Keratinocyte (primary cell): ENCODE data around the gene TEAD4. TPM values are rescaled to one million over a fixed set of nuclear protein-coding genes. Genes with fewer than 3 reads are reported as not detected.

ENCODE experiments used
- DNase-seq: peaks from one replicate; pipeline ENCODE4 v3.0.0-alpha.2; 2011; ENCODE audit warnings: low read depth, missing footprints, low spot score
- FAIRE-seq: peaks from 2 replicates; lab custom pipeline; 2011; peaks lifted over from hg19 to GRCh38; lab: Jason Lieb, UNC
- H2AFZ ChIP-seq: 2 replicates; pipeline ENCODE4 v1.6.0; 2012; ENCODE audit warnings: low read length, control low read depth, inconsistent platforms; ENCODE audit not compliant: control insufficient read depth
- H3K27ac ChIP-seq: 2 replicates; pipeline ENCODE4 v1.5.1; 2011; ENCODE audit warnings: low read length; ENCODE audit not compliant: control insufficient read depth, insufficient read depth
- H3K27me3 ChIP-seq: 3 replicates; pipeline ENCODE4 v1.6.0; 2011; ENCODE audit warnings: low read length; ENCODE audit not compliant: control insufficient read depth, insufficient read depth; ENCODE audit errors: extremely low read depth
- H3K36me3 ChIP-seq, 2 experiments: 2 replicates in 1 of 2; 3 replicates in 1 of 2; pipeline ENCODE4 v1.5.1; 2011; ENCODE audit warnings: low read length in 2 of 2, mild to moderate bottlenecking in 1 of 2; ENCODE audit not compliant: control insufficient read depth in 2 of 2, insufficient read depth in 2 of 2; ENCODE audit errors: extremely low read depth in 1 of 2
- H3K4me1 ChIP-seq: 3 replicates; pipeline ENCODE4 v1.5.1; 2011; ENCODE audit warnings: low read length; ENCODE audit not compliant: control insufficient read depth, insufficient read depth; ENCODE audit errors: extremely low read depth
- H3K4me2 ChIP-seq: 3 replicates; pipeline ENCODE4 v1.6.0; 2011; ENCODE audit warnings: low read depth, low read length; ENCODE audit not compliant: control insufficient read depth, insufficient read depth; ENCODE audit errors: extremely low read depth
- H3K4me3 ChIP-seq, 3 experiments: fragments of 200-600 bp in 1 of 3; sonication (generic) in 1 of 3; 2 replicates in 2 of 3; 3 replicates in 1 of 3; pipeline ENCODE4 v1.5.1; 2011 to 2016; ENCODE audit warnings: low read length in 3 of 3, mild to moderate bottlenecking in 3 of 3, control low read depth in 2 of 3, inconsistent platforms in 1 of 3, low read depth in 1 of 3, mixed read lengths in 1 of 3, mixed run types in 1 of 3, moderate library complexity in 1 of 3; ENCODE audit not compliant: control insufficient read depth in 2 of 3, insufficient read depth in 2 of 3; ENCODE audit errors: extremely low read depth in 1 of 3
- H3K79me2 ChIP-seq: 2 replicates; pipeline ENCODE4 v1.6.0; 2012; ENCODE audit warnings: low read length; ENCODE audit not compliant: control insufficient read depth, insufficient read depth
- H3K9ac ChIP-seq: 3 replicates; pipeline ENCODE4 v1.6.0; 2011; ENCODE audit warnings: low read length; ENCODE audit not compliant: control insufficient read depth, insufficient read depth; ENCODE audit errors: extremely low read depth
- H3K9me1 ChIP-seq: 3 replicates; pipeline ENCODE4 v1.6.0; 2011; ENCODE audit warnings: low read length; ENCODE audit not compliant: control insufficient read depth, insufficient read depth; ENCODE audit errors: extremely low read depth
- H3K9me3 ChIP-seq: 2 replicates; pipeline ENCODE4 v1.5.1; 2012; ENCODE audit warnings: low read depth, low read length; ENCODE audit not compliant: control insufficient read depth
- H4K20me1 ChIP-seq: 3 replicates; pipeline ENCODE4 v1.6.0; 2011; ENCODE audit warnings: low read length; ENCODE audit not compliant: control insufficient read depth, insufficient read depth; ENCODE audit errors: extremely low read depth
- EZH2 ChIP-seq: IDR thresholded peaks from one replicate; pipeline ENCODE4 v1.6.1; 2012; ENCODE audit warnings: inconsistent platforms, mild to moderate bottlenecking, low read length, moderate library complexity
- dilution Hi-C: fragments of 300-500 bp; cut with MboI; formaldehyde crosslinking; loops from one replicate; pipeline ENCODE4 v1.7.0; 2020; ENCODE audit warnings: low sequenced_read_pairs; ENCODE audit not compliant: extremely low pct_ligation_motif_present
- polyA plus RNA-seq, 5 experiments: library from polyadenylated mRNA; depleted of rRNA in 3 of 5; stranded (reverse) in 3 of 5; stranded (forward) in 1 of 5; unstranded in 1 of 5; fragments of >200 nt; gene quantifications; 1 replicate in 1 of 5; 2 replicates in 3 of 5; 3 replicates in 1 of 5; pipeline versions ENCODE4 v1.2.1 to v1.2.3, GENCODE V29; 2011 to 2012; ENCODE audit warnings: missing spikeins in 2 of 5, low read depth in 1 of 5, low replicate concordance in 1 of 5
- TF ChIP-seq, protein P1 (sequence below), 3 experiments: IDR thresholded peaks in 1 of 3; conservative IDR thresholded peaks in 1 of 3; optimal IDR thresholded peaks in 1 of 3; 2 replicates in 2 of 3; 3 replicates in 1 of 3; pipeline versions ENCODE3 to v1.5.1; 2011; ENCODE audit warnings: low read length in 3 of 3, mild to moderate bottlenecking in 3 of 3, moderate library complexity in 2 of 3, control low read depth in 1 of 3, inconsistent platforms in 1 of 3; ENCODE audit not compliant: insufficient read depth in 2 of 3; ENCODE audit errors: extremely low read depth in 1 of 3

TEAD4 gene
- polyA plus RNA-seq, 1 donor (not counting 4 experiments of a cell fraction or from before 2014, with no cell fraction given): 8.1 TPM

GRCh38 chr12:2957816-2958431 is 1.3 kb upstream of the TEAD4 start:
- peak overlapping the region; percentile 94 for H3K4me2 ChIP-seq
- no peaks in the 10 kb centered on the region for H3K36me3 ChIP-seq
- H2AFZ ChIP-seq: peak overlapping the region; percentile 93
- DNase-seq (no peak), FAIRE-seq (peak; percentile 75)
- dilution Hi-C loops: no loop called here
- peaks cover 14% of the 10 kb centered on the region for H3K79me2 ChIP-seq
- H3K27me3 ChIP-seq: no peaks in the 10 kb centered on the region
- no peaks in the 10 kb centered on the region for H3K9me1 ChIP-seq
- H3K9ac ChIP-seq: peak overlapping the region; percentile 74
- no peak for TF ChIP-seq EZH2
- TF ChIP-seq, protein P1, sequence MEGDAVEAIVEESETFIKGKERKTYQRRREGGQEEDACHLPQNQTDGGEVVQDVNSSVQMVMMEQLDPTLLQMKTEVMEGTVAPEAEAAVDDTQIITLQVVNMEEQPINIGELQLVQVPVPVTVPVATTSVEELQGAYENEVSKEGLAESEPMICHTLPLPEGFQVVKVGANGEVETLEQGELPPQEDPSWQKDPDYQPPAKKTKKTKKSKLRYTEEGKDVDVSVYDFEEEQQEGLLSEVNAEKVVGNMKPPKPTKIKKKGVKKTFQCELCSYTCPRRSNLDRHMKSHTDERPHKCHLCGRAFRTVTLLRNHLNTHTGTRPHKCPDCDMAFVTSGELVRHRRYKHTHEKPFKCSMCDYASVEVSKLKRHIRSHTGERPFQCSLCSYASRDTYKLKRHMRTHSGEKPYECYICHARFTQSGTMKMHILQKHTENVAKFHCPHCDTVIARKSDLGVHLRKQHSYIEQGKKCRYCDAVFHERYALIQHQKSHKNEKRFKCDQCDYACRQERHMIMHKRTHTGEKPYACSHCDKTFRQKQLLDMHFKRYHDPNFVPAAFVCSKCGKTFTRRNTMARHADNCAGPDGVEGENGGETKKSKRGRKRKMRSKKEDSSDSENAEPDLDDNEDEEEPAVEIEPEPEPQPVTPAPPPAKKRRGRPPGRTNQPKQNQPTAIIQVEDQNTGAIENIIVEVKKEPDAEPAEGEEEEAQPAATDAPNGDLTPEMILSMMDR (optimal IDR thresholded peaks at IDR 0.05 in 1 of 3, IDR thresholded peaks at IDR 0.05 in 1 of 3, conservative IDR thresholded peaks at IDR 0.05 in 1 of 3; ENCODE audit: extremely low read depth in 1 of 3, insufficient read depth in 2 of 3, low read length in 3 of 3): no peak
- H3K27ac ChIP-seq: peak overlapping the region; percentile 81
- no peaks in the 10 kb centered on the region for H3K9me3 ChIP-seq
- H4K20me1 ChIP-seq: no peaks in the 10 kb centered on the region
- peak overlapping the region; percentile 53 to 74 (median 64) for H3K4me3 ChIP-seq
- peaks cover 24% of the 10 kb centered on the region for H3K4me1 ChIP-seq

GRCh38 chr12:2958432-2959191 is 585 bp upstream of the TEAD4 start:
- dilution Hi-C loops: no loop called here
- Histone ChIP-seq H3K9me1 (no peaks in the 10 kb centered on the region), H3K4me2 (peak overlapping the region; percentile 94), H3K79me2 (peaks cover 14% of the 10 kb centered on the region), H3K9me3 (no peaks in the 10 kb centered on the region), H3K36me3 (no peaks in the 10 kb centered on the region), H2AFZ (peak overlapping the region; percentile 93), H3K27ac (peak overlapping the region; percentile 81), H3K4me3 (peak overlapping the region; percentile 53 to 74 (median 64)), H3K4me1 (peaks cover 24% of the 10 kb centered on the region), H4K20me1 (no peaks in the 10 kb centered on the region), H3K27me3 (no peaks in the 10 kb centered on the region), H3K9ac (peak overlapping the region; percentile 74)
- peak; percentile 64 for DNase-seq
- TF ChIP-seq EZH2: no peak
- TF ChIP-seq, protein P1 (optimal IDR thresholded peaks at IDR 0.05 in 1 of 3, IDR thresholded peaks at IDR 0.05 in 1 of 3, conservative IDR thresholded peaks at IDR 0.05 in 1 of 3; ENCODE audit: extremely low read depth in 1 of 3, insufficient read depth in 2 of 3, low read length in 3 of 3): no peak
- FAIRE-seq: peak; percentile 67
